B cell (primary cell): Measurements from ENCODE around the gene SNTG2. TPM values are rescaled to one million over a fixed set of nuclear protein-coding genes. Genes with fewer than 3 reads are reported as not detected.

ENCODE experiments used
- ATAC-seq: fragments of 200-7000 bp; cut with Tn5 transposase; one replicate; pipeline ENCODE4 v1.10.0; 2021; ENCODE audit warnings: low read depth, mild to moderate bottlenecking, moderate number of reproducible peaks, moderate library complexity
- CTCF ChIA-PET: fragments of 350-600 bp; sonication (Branson Sonifier 250); formaldehyde crosslinking; loops from one replicate; lab custom pipeline; 2021; ENCODE audit warnings: antibody characterized with exemption, inconsistent platforms; lab: Charles Lee
- POLR2A ChIA-PET: fragments of 350-600 bp; sonication (Branson Sonifier 250); formaldehyde crosslinking; loops from one replicate; lab custom pipeline; 2021; ENCODE audit warnings: antibody characterized with exemption; lab: Charles Lee
- DNase-seq: peaks from one replicate; pipeline ENCODE4 v3.0.0; 2013
- H2AFZ ChIP-seq: 2 replicates; pipeline ENCODE4 v1.6.1; 2012; ENCODE audit warnings: mild to moderate bottlenecking, low read depth, low read length; ENCODE audit not compliant: insufficient read depth, poor library complexity, severe bottlenecking
- H3K27ac ChIP-seq, 2 donors: 1 replicate in 1 of 2; 2 replicates in 1 of 2; pipeline ENCODE4 v1.5.1; 2012 to 2013; ENCODE audit warnings: low read length in 2 of 2, mild to moderate bottlenecking in 2 of 2, moderate library complexity in 1 of 2
- H3K27me3 ChIP-seq, 4 experiments: fragments of 200-600 bp in 1 of 4; sonication (generic) in 1 of 4; replicated peaks in 1 of 4; 1 replicate in 2 of 4; 2 replicates in 2 of 4; pipeline versions ENCODE4 v1.6.1 to v1.7.0; 2013 to 2016; ENCODE audit warnings: low read length in 3 of 4, mild to moderate bottlenecking in 2 of 4, mixed read lengths in 1 of 4, moderate library complexity in 1 of 4; ENCODE audit not compliant: insufficient read depth in 4 of 4, control insufficient read depth in 3 of 4; ENCODE audit errors: control extremely low read depth in 1 of 4
- H3K36me3 ChIP-seq, 2 experiments: replicated peaks in 1 of 2; 1 replicate in 1 of 2; 2 replicates in 1 of 2; pipeline versions ENCODE4 v1.6.1 to v1.7.1; 2013; ENCODE audit warnings: low read length in 1 of 2; ENCODE audit not compliant: insufficient read depth in 2 of 2, control insufficient read depth in 1 of 2; ENCODE audit errors: control extremely low read depth in 1 of 2, extremely low read depth in 1 of 2
- H3K4me1 ChIP-seq, 2 donors: fragments of 200-600 bp in 1 of 2; sonication (generic) in 1 of 2; 1 replicate in 1 of 2; 2 replicates in 1 of 2; pipeline versions ENCODE4 v1.5.1 to v1.6.1; 2013 to 2017; ENCODE audit warnings: low read length in 2 of 2; ENCODE audit not compliant: control insufficient read depth in 2 of 2, insufficient read depth in 2 of 2
- H3K4me2 ChIP-seq: replicated peaks from 2 replicates; pipeline ENCODE3; 2012; ENCODE audit warnings: mild to moderate bottlenecking, low read depth, low read length; ENCODE audit not compliant: poor library complexity, severe bottlenecking
- H3K4me3 ChIP-seq, 5 experiments: fragments of 200-600 bp in 1 of 5; sonication (generic) in 1 of 5; 1 replicate in 3 of 5; 2 replicates in 2 of 5; pipeline versions ENCODE4 v1.5.1 to v1.7.0; 2011 to 2016; ENCODE audit warnings: low read length in 4 of 5, mild to moderate bottlenecking in 4 of 5, low read depth in 2 of 5, control low read depth in 1 of 5, moderate library complexity in 1 of 5; ENCODE audit not compliant: insufficient read depth in 1 of 5; ENCODE audit errors: control extremely low read depth in 1 of 5, extremely low read depth in 1 of 5
- H3K79me2 ChIP-seq: fragments of 200-600 bp; sonication (generic); one replicate; pipeline ENCODE4 v1.6.0; 2016; ENCODE audit warnings: low read length; ENCODE audit not compliant: control insufficient read depth, insufficient read depth
- H3K9ac ChIP-seq: fragments of 200-600 bp; sonication (generic); 2 replicates; pipeline ENCODE4 v1.6.1; 2017; ENCODE audit warnings: mild to moderate bottlenecking, low read length, moderate library complexity
- H3K9me3 ChIP-seq, 3 donors: one replicate each; pipeline versions ENCODE4 v1.6.1 to v1.7.1; 2013; ENCODE audit warnings: low read length in 2 of 3; ENCODE audit not compliant: control insufficient read depth in 2 of 3, insufficient read depth in 1 of 3; ENCODE audit errors: control extremely low read depth in 1 of 3
- H4K20me1 ChIP-seq: 2 replicates; pipeline ENCODE4 v1.6.0; 2012; ENCODE audit warnings: mild to moderate bottlenecking, low read length; ENCODE audit not compliant: insufficient read depth, control insufficient read depth, poor library complexity, severe bottlenecking
- H3K27ac Mint-ChIP-seq: one replicate; pipeline ENCODE4 v1.8.0; 2021; ENCODE audit warnings: mixed read lengths
- H3K27me3 Mint-ChIP-seq: one replicate; pipeline ENCODE4 v1.8.0; 2021; ENCODE audit warnings: mixed read lengths
- H3K4me1 Mint-ChIP-seq: one replicate; pipeline ENCODE4 v1.8.0; 2021; ENCODE audit warnings: mixed read lengths
- H3K4me3 Mint-ChIP-seq: one replicate; pipeline ENCODE4 v1.8.0; 2021; ENCODE audit warnings: mixed read lengths
- H3K9me3 Mint-ChIP-seq: one replicate; pipeline ENCODE4 v1.8.0; 2022; ENCODE audit warnings: mixed read lengths; ENCODE audit not compliant: insufficient read depth
- EZH2 ChIP-seq: IDR thresholded peaks from 2 replicates; pipeline ENCODE4 v1.6.1; 2012; ENCODE audit warnings: borderline replicate concordance, low read depth, mild to moderate bottlenecking, moderate library complexity, low read length; ENCODE audit not compliant: insufficient read depth, poor library complexity, severe bottlenecking
- WGBS: methylation state at CpG from one replicate; pipeline ENCODE4 v1.1.5; 2013; ENCODE audit warnings: missing lambda C conversion rate; ENCODE audit not compliant: insufficient coverage; 5-methylcytosine and 5-hydroxymethylcytosine counted together
- intact Hi-C: fragments of 100-400 bp; cut with micrococcal nuclease; formaldehyde crosslinking; loops from one replicate; pipeline ENCODE4 v1.10.0; 2022
- polyA plus RNA-seq: library from polyadenylated mRNA; depleted of rRNA; stranded (reverse); fragments of >200 nt; gene quantifications from 2 replicates; pipeline ENCODE4 v1.2.3, GENCODE V29; 2012
- total RNA-seq, 2 donors: library from RNA; stranded (reverse); fragments of 120-200 nt in 1 of 2; gene quantifications; 1 replicate in 1 of 2; 2 replicates in 1 of 2; pipeline versions ENCODE4 v1.2.3 to v1.2.4, GENCODE V29; 2013 to 2022
- TF ChIP-seq, protein P1 (sequence below): fragments of 200-600 bp; IDR thresholded peaks from one replicate; pipeline ENCODE4 v1.8.0; 2022; ENCODE audit warnings: antibody characterized with exemption, mild to moderate bottlenecking

The SNTG2 gene
- total and polyA plus RNA-seq, 2 donors (not counting 1 experiment from before 2014, with no cell fraction given): 2.1 to 2.4 TPM

GRCh38 chr2:1254662-1255343 lies 304.2 kb downstream of the SNTG2 start:
- H3K27ac ChIP-seq: no peak overlapping the region
- no peak for TF ChIP-seq EZH2
- TF ChIP-seq, protein P1, sequence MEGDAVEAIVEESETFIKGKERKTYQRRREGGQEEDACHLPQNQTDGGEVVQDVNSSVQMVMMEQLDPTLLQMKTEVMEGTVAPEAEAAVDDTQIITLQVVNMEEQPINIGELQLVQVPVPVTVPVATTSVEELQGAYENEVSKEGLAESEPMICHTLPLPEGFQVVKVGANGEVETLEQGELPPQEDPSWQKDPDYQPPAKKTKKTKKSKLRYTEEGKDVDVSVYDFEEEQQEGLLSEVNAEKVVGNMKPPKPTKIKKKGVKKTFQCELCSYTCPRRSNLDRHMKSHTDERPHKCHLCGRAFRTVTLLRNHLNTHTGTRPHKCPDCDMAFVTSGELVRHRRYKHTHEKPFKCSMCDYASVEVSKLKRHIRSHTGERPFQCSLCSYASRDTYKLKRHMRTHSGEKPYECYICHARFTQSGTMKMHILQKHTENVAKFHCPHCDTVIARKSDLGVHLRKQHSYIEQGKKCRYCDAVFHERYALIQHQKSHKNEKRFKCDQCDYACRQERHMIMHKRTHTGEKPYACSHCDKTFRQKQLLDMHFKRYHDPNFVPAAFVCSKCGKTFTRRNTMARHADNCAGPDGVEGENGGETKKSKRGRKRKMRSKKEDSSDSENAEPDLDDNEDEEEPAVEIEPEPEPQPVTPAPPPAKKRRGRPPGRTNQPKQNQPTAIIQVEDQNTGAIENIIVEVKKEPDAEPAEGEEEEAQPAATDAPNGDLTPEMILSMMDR: no peak
- no peak overlapping the region for H2AFZ ChIP-seq
- DNase-seq: no peak
- POLR2A ChIA-PET: no interaction called here
- 85% methylated on average over 15 of the region's 18 CpGs for WGBS
- H3K4me3 ChIP-seq: no peak overlapping the region
- Mint-ChIP-seq H3K4me1 (peaks cover 16% of the 10 kb centered on the region), H3K27me3 (no peaks in the 10 kb centered on the region), H3K4me3 (no peak overlapping the region), H3K27ac (no peak overlapping the region), H3K9me3 (no peaks in the 10 kb centered on the region)
- no peak overlapping the region for H3K4me2 ChIP-seq
- no peaks in the 10 kb centered on the region for H3K79me2 ChIP-seq
- CTCF ChIA-PET: no interaction called here
- H4K20me1 ChIP-seq: no peaks in the 10 kb centered on the region
- ATAC-seq: no peak
- intact Hi-C loops: no loop called here
- no peak overlapping the region for H3K9ac ChIP-seq
- no peaks in the 10 kb centered on the region for H3K36me3 ChIP-seq
- H3K4me1 ChIP-seq: peaks cover 25 to 29% of the 10 kb centered on the region in 2 donors
- peaks cover 0 to 16% (median 5%) of the 10 kb centered on the region in 3 donors for H3K9me3 ChIP-seq
- no peaks in the 10 kb centered on the region for H3K27me3 ChIP-seq

- H3K9me3 Mint-ChIP-seq: no peaks in the 10 kb centered on the region
- WGBS: 88% methylated on average over 7 of the region's 10 CpGs
- Histone ChIP-seq H3K4me1 (peaks cover 13 to 17% of the 10 kb centered on the region in 2 donors), H4K20me1 (no peaks in the 10 kb centered on the region), H3K9ac (no peak overlapping the region), H2AFZ (no peak overlapping the region), H3K9me3 (peaks cover 0 to 16% (median 5%) of the 10 kb centered on the region in 3 donors), H3K36me3 (no peaks in the 10 kb centered on the region), H3K4me2 (no peak overlapping the region), H3K79me2 (no peaks in the 10 kb centered on the region), H3K27ac (no peak overlapping the region), H3K27me3 (no peaks in the 10 kb centered on the region), H3K4me3 (no peak overlapping the region)
- H3K4me3 Mint-ChIP-seq: no peak overlapping the region
- H3K4me1 Mint-ChIP-seq: peaks cover 8% of the 10 kb centered on the region
- DNase-seq (no peak), ATAC-seq (no peak)
- no peak for TF ChIP-seq EZH2
- TF ChIP-seq, protein P1: no peak
- no peak overlapping the region for H3K27ac Mint-ChIP-seq
- ChIA-PET POLR2A (no interaction called here), CTCF (no interaction called here)
- no peaks in the 10 kb centered on the region for H3K27me3 Mint-ChIP-seq
- intact Hi-C loops: no loop called here
Observed at GRCh38 chr2:1256632-1257324, 306.1 kb downstream of the SNTG2 start.
